GM23338 (cell line): Measurements from ENCODE around the gene CAD. TPM values are rescaled to one million over a fixed set of nuclear protein-coding genes. Genes with fewer than 3 reads are reported as not detected.

Experiments used
- ATAC-seq: fragments of 200-7000 bp; cut with Tn5 transposase; 3 replicates; pipeline ENCODE4 v1.9.1; 2020
- DNase-seq: peaks from one replicate; pipeline ENCODE4 v3.0.0-alpha.2; 2015; ENCODE audit warnings: low spot score
- H2AFZ ChIP-seq: fragments of 200-600 bp; sonication (generic); 2 replicates; pipeline ENCODE4 v1.8.0; 2016; ENCODE audit warnings: antibody characterized with exemption, mild to moderate bottlenecking, moderate library complexity
- H3F3A ChIP-seq: fragments of 200-600 bp; sonication (generic); replicated peaks from 2 replicates; pipeline ENCODE4 v1.8.0; 2017; ENCODE audit warnings: antibody characterized with exemption, mixed run types, low read depth
- H3K27ac ChIP-seq: fragments of 200-600 bp; sonication (generic); 2 replicates; pipeline ENCODE4 v1.6.1; 2016; ENCODE audit warnings: low read depth
- H3K27me3 ChIP-seq: fragments of 200-600 bp; sonication (generic); 2 replicates; pipeline ENCODE4 v1.8.0; 2016; ENCODE audit warnings: mild to moderate bottlenecking, mixed run types, moderate library complexity; ENCODE audit not compliant: insufficient read depth
- H3K36me3 ChIP-seq: fragments of 200-600 bp; sonication (generic); 2 replicates; pipeline ENCODE4 v1.8.0; 2016; ENCODE audit warnings: mild to moderate bottlenecking; ENCODE audit not compliant: insufficient read depth
- H3K4me1 ChIP-seq: fragments of 200-600 bp; sonication (generic); 2 replicates; pipeline ENCODE4 v1.8.0; 2016; ENCODE audit warnings: mild to moderate bottlenecking, moderate library complexity; ENCODE audit not compliant: insufficient read depth
- H3K4me2 ChIP-seq: fragments of 200-600 bp; sonication (generic); 2 replicates; pipeline ENCODE4 v1.7.1; 2017; ENCODE audit warnings: mixed run types
- H3K4me3 ChIP-seq: fragments of 200-600 bp; sonication (generic); 2 replicates; pipeline ENCODE4 v1.6.1; 2016; ENCODE audit warnings: mixed run types
- H3K79me2 ChIP-seq: fragments of 200-600 bp; sonication (generic); replicated peaks from 2 replicates; pipeline ENCODE4 v1.8.0; 2017; ENCODE audit warnings: mild to moderate bottlenecking; ENCODE audit not compliant: insufficient read depth
- H3K9me2 ChIP-seq: fragments of 200-600 bp; sonication (generic); 2 replicates; pipeline ENCODE4 v1.8.0; 2017; ENCODE audit not compliant: insufficient read depth
- H4K20me1 ChIP-seq: fragments of 200-600 bp; sonication (generic); replicated peaks from 2 replicates; pipeline ENCODE4 v1.8.0; 2017; ENCODE audit warnings: mild to moderate bottlenecking; ENCODE audit not compliant: insufficient read depth
- H3K27ac Mint-ChIP-seq: 2 replicates; pipeline ENCODE4 v1.8.0; 2020; ENCODE audit warnings: inconsistent platforms, mild to moderate bottlenecking, moderate library complexity, mixed read lengths
- H3K27me3 Mint-ChIP-seq: 3 replicates; pipeline ENCODE4 v1.8.0; 2022; ENCODE audit warnings: low read depth, mild to moderate bottlenecking, moderate library complexity, mixed read lengths, inconsistent platforms; ENCODE audit not compliant: insufficient read depth, poor library complexity
- H3K36me3 Mint-ChIP-seq: 3 replicates; pipeline ENCODE4 v1.8.0; 2021; ENCODE audit warnings: low read depth, mild to moderate bottlenecking, inconsistent platforms, moderate library complexity, mixed read lengths
- H3K4me1 Mint-ChIP-seq: 3 replicates; pipeline ENCODE4 v1.8.0; 2020; ENCODE audit warnings: mild to moderate bottlenecking, inconsistent platforms, mixed read lengths
- H3K4me3 Mint-ChIP-seq: 3 replicates; pipeline ENCODE4 v1.8.0; 2021; ENCODE audit warnings: moderate library complexity, mild to moderate bottlenecking, inconsistent platforms, mixed read lengths
- H3K9me3 Mint-ChIP-seq: 3 replicates; pipeline ENCODE4 v1.8.0; 2020; ENCODE audit warnings: moderate library complexity, mild to moderate bottlenecking, inconsistent platforms, mixed read lengths
- CREB1 ChIP-seq: fragments of 250-450 bp; sonication (Bioruptor Pico); IDR thresholded peaks from 2 replicates; pipeline ENCODE4 v1.5.0; 2020; ENCODE audit warnings: low read depth, mild to moderate bottlenecking, moderate library complexity
- EZH2 ChIP-seq: fragments of 200-600 bp; sonication (generic); IDR thresholded peaks from one replicate; pipeline ENCODE4 v1.8.0; 2017; ENCODE audit warnings: antibody characterized with exemption, mild to moderate bottlenecking, low read depth; ENCODE audit not compliant: unreplicated experiment
- EZH2phosphoT487 ChIP-seq: fragments of 200-600 bp; sonication (generic); IDR thresholded peaks from one replicate; pipeline ENCODE4 v1.8.1; 2018; ENCODE audit warnings: antibody characterized with exemption; ENCODE audit not compliant: unreplicated experiment
- JUNB ChIP-seq: IDR thresholded peaks from one replicate; pipeline ENCODE4 v1.6.1; 2016; ENCODE audit warnings: antibody characterized with exemption; ENCODE audit not compliant: unreplicated experiment
- NANOG ChIP-seq: IDR thresholded peaks from 2 replicates; pipeline ENCODE4 v1.6.1; 2016; ENCODE audit warnings: antibody characterized with exemption, borderline replicate concordance
- POLR2AphosphoS5 ChIP-seq: IDR thresholded peaks from 2 replicates; pipeline ENCODE4 v1.6.1; 2016; ENCODE audit warnings: antibody characterized with exemption, low read depth
- STAT1 ChIP-seq: IDR thresholded peaks from one replicate; pipeline ENCODE4 v1.6.1; 2016; ENCODE audit warnings: antibody characterized with exemption; ENCODE audit not compliant: unreplicated experiment
- ZNF114 ChIP-seq: fragments of 250-450 bp; sonication (Bioruptor Pico); IDR thresholded peaks from 2 replicates; pipeline ENCODE4 v1.5.0; 2020; ENCODE audit warnings: mild to moderate bottlenecking, moderate library complexity
- ZNF331 ChIP-seq: fragments of 250-450 bp; sonication (Bioruptor Pico); IDR thresholded peaks from 2 replicates; pipeline ENCODE4 v1.5.0; 2020; ENCODE audit warnings: low read depth, mild to moderate bottlenecking, moderate library complexity
- polyA plus RNA-seq: library from polyadenylated mRNA; unstranded; fragments of >200 nt; fragmentation: Nextera tagmentation; extraction: Ambion mirVana; gene quantifications from 2 replicates; pipeline ENCODE4 v1.2.1, GENCODE V29; 2016
- total RNA-seq: library from RNA; depleted of rRNA; stranded (reverse); fragments of >200 nt; shearing (Covaris generic); gene quantifications from 2 replicates; pipeline ENCODE4 v1.2.3, GENCODE V29; 2014
- TF ChIP-seq, protein P1 (sequence below): fragments of 250-450 bp; sonication (Bioruptor Pico); IDR thresholded peaks from 2 replicates; pipeline ENCODE4 v1.5.0; 2020; ENCODE audit warnings: mild to moderate bottlenecking, moderate library complexity
- TF ChIP-seq, protein P2 (sequence below): IDR thresholded peaks from one replicate; pipeline ENCODE4 v1.6.1; 2018; ENCODE audit warnings: antibody characterized with exemption; ENCODE audit not compliant: unreplicated experiment
- TF ChIP-seq, protein P3 (sequence below), 2 experiments: fragments of 200-600 bp in 1 of 2; sonication (generic) in 1 of 2; conservative IDR thresholded peaks; 2 replicates each; pipeline versions ENCODE4 v1.5.1 to v1.6.1; 2016 to 2017; ENCODE audit warnings: antibody characterized with exemption in 2 of 2, low read depth in 2 of 2, mild to moderate bottlenecking in 2 of 2, moderate library complexity in 1 of 2
- TF ChIP-seq, protein P4 (sequence below): IDR thresholded peaks from 2 replicates; pipeline ENCODE4 v1.6.1; 2016; ENCODE audit warnings: antibody characterized with exemption

Gene CAD
- total and polyA plus RNA-seq, 2 experiments from 2014 or later: 38.1 to 147 TPM

DNA sequence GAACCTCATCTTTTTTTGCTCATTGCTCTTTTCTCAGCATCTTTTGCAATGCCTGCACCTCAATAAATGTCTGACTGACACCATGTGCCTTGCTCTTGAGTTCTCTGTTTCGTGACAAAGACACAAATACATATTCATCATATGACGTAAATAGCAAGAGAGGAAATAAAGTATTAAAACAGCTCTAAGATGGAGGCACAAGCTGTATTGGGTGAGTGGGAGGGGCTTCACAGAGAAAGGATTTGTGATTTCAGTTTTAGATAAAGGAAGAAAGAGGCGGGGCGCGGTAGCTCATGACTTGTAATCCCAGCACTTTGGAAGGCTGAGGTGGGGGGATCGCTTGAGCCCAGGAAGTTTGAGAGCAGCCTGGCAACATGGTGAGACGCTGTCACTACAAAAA is 2.9 kb downstream of the CAD start (continued):
- TF ChIP-seq, protein P1, sequence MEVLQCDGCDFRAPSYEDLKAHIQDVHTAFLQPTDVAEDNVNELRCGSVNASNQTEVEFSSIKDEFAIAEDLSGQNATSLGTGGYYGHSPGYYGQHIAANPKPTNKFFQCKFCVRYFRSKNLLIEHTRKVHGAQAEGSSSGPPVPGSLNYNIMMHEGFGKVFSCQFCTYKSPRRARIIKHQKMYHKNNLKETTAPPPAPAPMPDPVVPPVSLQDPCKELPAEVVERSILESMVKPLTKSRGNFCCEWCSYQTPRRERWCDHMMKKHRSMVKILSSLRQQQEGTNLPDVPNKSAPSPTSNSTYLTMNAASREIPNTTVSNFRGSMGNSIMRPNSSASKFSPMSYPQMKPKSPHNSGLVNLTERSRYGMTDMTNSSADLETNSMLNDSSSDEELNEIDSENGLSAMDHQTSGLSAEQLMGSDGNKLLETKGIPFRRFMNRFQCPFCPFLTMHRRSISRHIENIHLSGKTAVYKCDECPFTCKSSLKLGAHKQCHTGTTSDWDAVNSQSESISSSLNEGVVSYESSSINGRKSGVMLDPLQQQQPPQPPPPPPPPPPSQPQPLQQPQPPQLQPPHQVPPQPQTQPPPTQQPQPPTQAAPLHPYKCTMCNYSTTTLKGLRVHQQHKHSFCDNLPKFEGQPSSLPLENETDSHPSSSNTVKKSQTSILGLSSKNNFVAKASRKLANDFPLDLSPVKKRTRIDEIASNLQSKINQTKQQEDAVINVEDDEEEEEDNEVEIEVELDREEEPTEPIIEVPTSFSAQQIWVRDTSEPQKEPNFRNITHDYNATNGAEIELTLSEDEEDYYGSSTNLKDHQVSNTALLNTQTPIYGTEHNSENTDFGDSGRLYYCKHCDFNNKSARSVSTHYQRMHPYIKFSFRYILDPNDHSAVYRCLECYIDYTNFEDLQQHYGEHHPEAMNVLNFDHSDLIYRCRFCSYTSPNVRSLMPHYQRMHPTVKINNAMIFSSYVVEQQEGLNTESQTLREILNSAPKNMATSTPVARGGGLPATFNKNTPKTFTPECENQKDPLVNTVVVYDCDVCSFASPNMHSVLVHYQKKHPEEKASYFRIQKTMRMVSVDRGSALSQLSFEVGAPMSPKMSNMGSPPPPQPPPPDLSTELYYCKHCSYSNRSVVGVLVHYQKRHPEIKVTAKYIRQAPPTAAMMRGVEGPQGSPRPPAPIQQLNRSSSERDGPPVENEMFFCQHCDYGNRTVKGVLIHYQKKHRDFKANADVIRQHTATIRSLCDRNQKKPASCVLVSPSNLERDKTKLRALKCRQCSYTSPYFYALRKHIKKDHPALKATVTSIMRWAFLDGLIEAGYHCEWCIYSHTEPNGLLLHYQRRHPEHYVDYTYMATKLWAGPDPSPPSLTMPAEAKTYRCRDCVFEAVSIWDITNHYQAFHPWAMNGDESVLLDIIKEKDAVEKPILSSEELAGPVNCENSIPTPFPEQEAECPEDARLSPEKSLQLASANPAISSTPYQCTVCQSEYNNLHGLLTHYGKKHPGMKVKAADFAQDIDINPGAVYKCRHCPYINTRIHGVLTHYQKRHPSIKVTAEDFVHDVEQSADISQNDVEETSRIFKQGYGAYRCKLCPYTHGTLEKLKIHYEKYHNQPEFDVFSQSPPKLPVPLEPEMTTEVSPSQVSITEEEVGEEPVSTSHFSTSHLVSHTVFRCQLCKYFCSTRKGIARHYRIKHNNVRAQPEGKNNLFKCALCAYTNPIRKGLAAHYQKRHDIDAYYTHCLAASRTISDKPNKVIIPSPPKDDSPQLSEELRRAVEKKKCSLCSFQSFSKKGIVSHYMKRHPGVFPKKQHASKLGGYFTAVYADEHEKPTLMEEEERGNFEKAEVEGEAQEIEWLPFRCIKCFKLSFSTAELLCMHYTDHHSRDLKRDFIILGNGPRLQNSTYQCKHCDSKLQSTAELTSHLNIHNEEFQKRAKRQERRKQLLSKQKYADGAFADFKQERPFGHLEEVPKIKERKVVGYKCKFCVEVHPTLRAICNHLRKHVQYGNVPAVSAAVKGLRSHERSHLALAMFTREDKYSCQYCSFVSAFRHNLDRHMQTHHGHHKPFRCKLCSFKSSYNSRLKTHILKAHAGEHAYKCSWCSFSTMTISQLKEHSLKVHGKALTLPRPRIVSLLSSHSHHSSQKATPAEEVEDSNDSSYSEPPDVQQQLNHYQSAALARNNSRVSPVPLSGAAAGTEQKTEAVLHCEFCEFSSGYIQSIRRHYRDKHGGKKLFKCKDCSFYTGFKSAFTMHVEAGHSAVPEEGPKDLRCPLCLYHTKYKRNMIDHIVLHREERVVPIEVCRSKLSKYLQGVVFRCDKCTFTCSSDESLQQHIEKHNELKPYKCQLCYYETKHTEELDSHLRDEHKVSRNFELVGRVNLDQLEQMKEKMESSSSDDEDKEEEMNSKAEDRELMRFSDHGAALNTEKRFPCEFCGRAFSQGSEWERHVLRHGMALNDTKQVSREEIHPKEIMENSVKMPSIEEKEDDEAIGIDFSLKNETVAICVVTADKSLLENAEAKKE: no peak
- TF ChIP-seq, protein P2, sequence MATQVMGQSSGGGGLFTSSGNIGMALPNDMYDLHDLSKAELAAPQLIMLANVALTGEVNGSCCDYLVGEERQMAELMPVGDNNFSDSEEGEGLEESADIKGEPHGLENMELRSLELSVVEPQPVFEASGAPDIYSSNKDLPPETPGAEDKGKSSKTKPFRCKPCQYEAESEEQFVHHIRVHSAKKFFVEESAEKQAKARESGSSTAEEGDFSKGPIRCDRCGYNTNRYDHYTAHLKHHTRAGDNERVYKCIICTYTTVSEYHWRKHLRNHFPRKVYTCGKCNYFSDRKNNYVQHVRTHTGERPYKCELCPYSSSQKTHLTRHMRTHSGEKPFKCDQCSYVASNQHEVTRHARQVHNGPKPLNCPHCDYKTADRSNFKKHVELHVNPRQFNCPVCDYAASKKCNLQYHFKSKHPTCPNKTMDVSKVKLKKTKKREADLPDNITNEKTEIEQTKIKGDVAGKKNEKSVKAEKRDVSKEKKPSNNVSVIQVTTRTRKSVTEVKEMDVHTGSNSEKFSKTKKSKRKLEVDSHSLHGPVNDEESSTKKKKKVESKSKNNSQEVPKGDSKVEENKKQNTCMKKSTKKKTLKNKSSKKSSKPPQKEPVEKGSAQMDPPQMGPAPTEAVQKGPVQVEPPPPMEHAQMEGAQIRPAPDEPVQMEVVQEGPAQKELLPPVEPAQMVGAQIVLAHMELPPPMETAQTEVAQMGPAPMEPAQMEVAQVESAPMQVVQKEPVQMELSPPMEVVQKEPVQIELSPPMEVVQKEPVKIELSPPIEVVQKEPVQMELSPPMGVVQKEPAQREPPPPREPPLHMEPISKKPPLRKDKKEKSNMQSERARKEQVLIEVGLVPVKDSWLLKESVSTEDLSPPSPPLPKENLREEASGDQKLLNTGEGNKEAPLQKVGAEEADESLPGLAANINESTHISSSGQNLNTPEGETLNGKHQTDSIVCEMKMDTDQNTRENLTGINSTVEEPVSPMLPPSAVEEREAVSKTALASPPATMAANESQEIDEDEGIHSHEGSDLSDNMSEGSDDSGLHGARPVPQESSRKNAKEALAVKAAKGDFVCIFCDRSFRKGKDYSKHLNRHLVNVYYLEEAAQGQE: no peak
- TF ChIP-seq JUNB: no peak

DNA sequence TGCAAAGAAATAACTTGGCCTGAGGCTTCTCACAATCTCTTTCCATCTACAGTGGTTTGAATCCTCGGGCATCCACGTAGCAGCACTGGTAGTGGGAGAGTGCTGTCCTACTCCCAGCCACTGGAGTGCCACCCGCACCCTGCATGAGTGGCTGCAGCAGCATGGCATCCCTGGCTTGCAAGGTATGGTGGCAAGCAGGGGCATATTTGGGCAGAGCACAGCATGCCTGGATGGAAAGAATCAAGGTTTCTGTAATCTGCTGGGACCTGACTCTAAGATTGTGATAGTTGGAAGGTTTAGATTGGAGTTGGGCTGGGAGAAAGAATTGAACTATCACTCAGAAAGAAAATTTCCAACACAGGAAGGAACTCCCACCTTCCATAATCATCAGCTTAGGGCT is 4.0 kb downstream of the CAD start:
- no peaks in the 10 kb centered on the region for H3K27me3 ChIP-seq
- no peak for DNase-seq
- H3F3A ChIP-seq: peaks cover 12% of the 10 kb centered on the region; the same call in 1 of the 2 replicates
- H3K9me2 ChIP-seq: no peaks in the 10 kb centered on the region
- no peak overlapping the region for H3K27ac ChIP-seq
- H2AFZ ChIP-seq: no peak overlapping the region
- H3K4me2 ChIP-seq: no peak overlapping the region
- peaks cover 52% of the 10 kb centered on the region for H3K36me3 ChIP-seq
- Mint-ChIP-seq H3K4me1 (peaks cover 22% of the 10 kb centered on the region), H3K27ac (no peak overlapping the region), H3K27me3 (peaks cover 12% of the 10 kb centered on the region), H3K9me3 (no peaks in the 10 kb centered on the region), H3K4me3 (no peak overlapping the region), H3K36me3 (peaks cover 94% of the 10 kb centered on the region)
- H4K20me1 ChIP-seq: peaks cover 10% of the 10 kb centered on the region; the same call in 1 of the 2 replicates
- H3K79me2 ChIP-seq: peaks cover 19% of the 10 kb centered on the region
- no peak for ATAC-seq
- H3K4me1 ChIP-seq: peaks cover 10% of the 10 kb centered on the region; the same call in 1 of the 2 replicates
- no peak overlapping the region for H3K4me3 ChIP-seq
- TF ChIP-seq EZH2: no peak
- no peak for TF ChIP-seq JUNB
- no peak for TF ChIP-seq POLR2AphosphoS5
- no peak for TF ChIP-seq CREB1 (CRISPR knock-in tag)
- no peak for TF ChIP-seq ZNF114 (CRISPR knock-in tag)
- TF ChIP-seq, protein P3, sequence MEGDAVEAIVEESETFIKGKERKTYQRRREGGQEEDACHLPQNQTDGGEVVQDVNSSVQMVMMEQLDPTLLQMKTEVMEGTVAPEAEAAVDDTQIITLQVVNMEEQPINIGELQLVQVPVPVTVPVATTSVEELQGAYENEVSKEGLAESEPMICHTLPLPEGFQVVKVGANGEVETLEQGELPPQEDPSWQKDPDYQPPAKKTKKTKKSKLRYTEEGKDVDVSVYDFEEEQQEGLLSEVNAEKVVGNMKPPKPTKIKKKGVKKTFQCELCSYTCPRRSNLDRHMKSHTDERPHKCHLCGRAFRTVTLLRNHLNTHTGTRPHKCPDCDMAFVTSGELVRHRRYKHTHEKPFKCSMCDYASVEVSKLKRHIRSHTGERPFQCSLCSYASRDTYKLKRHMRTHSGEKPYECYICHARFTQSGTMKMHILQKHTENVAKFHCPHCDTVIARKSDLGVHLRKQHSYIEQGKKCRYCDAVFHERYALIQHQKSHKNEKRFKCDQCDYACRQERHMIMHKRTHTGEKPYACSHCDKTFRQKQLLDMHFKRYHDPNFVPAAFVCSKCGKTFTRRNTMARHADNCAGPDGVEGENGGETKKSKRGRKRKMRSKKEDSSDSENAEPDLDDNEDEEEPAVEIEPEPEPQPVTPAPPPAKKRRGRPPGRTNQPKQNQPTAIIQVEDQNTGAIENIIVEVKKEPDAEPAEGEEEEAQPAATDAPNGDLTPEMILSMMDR (conservative IDR thresholded peaks at IDR 0.05; ENCODE audit: low read depth in 2 of 2): no peak
- TF ChIP-seq STAT1: no peak
- no peak for TF ChIP-seq EZH2phosphoT487
- TF ChIP-seq, protein P4, sequence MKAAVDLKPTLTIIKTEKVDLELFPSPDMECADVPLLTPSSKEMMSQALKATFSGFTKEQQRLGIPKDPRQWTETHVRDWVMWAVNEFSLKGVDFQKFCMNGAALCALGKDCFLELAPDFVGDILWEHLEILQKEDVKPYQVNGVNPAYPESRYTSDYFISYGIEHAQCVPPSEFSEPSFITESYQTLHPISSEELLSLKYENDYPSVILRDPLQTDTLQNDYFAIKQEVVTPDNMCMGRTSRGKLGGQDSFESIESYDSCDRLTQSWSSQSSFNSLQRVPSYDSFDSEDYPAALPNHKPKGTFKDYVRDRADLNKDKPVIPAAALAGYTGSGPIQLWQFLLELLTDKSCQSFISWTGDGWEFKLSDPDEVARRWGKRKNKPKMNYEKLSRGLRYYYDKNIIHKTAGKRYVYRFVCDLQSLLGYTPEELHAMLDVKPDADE: no peak
- no peak for TF ChIP-seq NANOG
- no peak for TF ChIP-seq ZNF331 (CRISPR knock-in tag)
